Forelimb muscle (tissue), 1 donor: ENCODE data around the gene SLC39A10. TPM values are rescaled to one million over a fixed set of nuclear protein-coding genes. Genes with fewer than 3 reads are reported as not detected.
"Not testable (repeated sequence)": the region's sequence is repeated elsewhere in the genome, so short reads cannot be mapped to it uniquely, and the experiment has no call there.

Experiments used
- DNase-seq: peaks from one replicate; pipeline ENCODE4 v3.0.0-alpha.2; 2013; ENCODE audit warnings: low read depth
- polyA plus RNA-seq: library from polyadenylated mRNA; unstranded; fragments of 120-200 nt; gene quantifications from one replicate; pipeline ENCODE4 v1.2.1, GENCODE V29; 2013; ENCODE audit not compliant: insufficient read length

The SLC39A10 gene
- polyA plus RNA-seq, 1 donor: 21.3 TPM

DNA sequence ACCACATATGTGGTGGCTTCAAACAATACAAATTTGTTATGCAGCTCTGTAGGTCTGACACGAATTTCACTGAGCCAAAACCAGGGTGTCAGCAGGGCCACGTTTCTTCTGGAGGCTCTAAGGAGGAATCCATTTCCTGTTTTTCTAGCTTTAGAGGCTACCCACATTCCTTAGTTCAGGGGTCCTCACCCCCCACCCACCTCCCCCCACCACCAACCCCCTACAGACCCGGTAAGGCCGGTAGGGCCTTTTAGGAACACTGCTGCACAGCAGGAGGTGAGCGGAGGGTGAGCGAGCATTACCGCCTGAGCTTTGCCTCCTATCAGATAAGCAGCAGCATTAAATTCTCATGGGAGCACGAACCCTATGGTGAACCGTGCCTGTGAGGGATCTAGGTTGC is 10.6 kb upstream of the SLC39A10 start:
- no peak for DNase-seq

DNA sequence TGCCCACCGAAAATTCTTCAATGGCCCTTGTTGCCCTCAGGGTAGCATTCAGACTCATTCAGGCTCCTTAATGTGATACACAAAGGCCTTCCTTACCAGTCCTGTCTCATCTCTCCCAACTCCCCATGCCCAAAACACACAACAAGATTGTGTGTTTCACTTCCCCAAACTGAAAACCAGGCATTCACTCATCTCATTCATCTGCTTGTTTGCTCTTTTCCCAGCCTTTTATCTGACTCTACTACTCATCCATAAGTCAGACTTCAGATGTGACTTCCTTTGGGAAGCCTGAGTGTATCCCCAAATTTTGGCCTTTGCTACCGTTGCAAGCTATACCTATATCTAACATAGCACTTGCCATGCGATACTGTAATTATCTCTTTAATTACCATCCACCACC is 9.7 kb upstream of the SLC39A10 start:
- DNase-seq: no peak

DNA sequence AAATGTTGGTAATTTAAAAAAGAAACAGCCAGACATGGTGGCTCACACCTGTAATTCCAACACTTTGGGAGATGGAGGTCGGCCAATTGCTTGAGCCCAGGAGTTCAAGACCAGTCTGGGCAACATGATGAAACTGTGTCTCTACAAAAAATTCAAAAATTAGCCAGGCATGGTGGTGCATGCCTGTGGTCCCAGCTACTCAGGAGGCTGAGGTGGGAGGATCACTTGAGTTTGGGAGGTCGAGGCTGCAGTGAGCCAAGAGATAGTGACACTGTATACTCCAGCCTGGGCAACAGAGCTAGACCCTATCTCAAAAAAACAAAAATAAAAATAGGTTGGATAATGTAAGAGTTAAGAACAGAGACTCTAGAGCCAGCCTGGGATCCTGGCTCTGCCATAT is 8.7 kb upstream of the SLC39A10 start:
- DNase-seq: not testable (repeated sequence)

DNA sequence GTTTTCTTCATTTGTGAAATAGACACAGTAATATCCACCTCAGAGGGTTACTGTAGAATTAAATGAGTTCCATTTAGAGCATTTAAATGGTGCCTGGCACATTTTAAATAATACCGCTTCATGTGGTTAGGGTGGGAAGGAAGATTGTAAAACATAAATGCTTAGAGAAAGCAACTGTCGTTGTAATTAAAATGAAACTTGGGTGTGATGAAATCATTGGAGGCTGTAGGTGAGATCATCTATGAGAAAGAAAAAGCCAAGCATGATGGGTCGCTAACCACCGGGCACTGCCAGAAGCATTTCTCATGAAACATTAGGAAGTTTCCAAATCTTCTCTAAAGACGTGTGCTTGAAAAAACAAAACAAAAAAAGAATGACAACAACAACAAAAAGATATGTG is 8.2 kb upstream of the SLC39A10 start:
- no peak for DNase-seq

DNA sequence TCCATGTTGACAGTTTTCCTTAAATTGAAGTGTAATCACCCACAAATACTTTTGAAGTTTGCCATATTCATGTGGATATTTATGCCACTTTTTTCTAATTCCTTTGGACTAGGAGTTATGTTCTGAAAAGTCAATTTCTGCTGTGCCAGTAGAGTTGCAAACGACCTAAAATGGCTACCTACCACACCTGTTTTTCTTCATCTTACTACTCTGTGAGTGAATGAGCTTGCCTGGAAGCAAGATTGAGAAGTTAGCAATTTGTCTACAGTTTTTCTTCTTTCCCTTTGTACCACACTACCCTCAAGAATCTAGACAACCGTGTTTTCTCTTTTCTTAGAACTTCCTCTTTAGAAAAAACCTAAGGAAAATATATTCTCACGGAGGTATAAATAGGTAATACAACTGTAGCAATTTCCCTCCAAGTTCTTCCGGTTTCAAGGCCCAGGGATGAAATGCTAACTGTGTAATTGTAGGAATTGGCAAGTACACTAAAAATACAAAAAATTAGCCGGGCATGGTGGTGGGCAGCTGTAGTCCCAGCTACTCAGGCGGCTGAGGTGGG is 7.3 kb upstream of the SLC39A10 start:
- no peak for DNase-seq

DNA sequence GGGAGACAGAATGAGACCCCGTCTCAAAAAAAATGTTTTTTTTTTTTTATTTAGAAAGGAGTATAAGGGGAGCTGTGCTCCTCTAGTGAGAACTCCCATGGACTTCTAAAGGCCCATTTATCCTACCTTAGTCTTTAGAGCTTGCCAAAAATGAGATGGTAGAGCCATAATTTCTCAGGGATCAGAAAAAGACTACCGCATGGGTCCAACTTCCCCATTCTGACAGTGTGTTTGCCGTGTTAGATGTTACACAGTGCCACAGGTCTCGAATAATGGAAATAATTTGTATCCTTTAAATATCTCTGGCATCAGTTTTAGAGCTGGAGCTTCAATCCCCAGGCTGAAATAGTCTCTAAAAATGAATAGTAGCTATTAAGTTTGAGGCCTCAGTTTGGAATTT is 6.0 kb upstream of the SLC39A10 start:
- DNase-seq: no peak

DNA sequence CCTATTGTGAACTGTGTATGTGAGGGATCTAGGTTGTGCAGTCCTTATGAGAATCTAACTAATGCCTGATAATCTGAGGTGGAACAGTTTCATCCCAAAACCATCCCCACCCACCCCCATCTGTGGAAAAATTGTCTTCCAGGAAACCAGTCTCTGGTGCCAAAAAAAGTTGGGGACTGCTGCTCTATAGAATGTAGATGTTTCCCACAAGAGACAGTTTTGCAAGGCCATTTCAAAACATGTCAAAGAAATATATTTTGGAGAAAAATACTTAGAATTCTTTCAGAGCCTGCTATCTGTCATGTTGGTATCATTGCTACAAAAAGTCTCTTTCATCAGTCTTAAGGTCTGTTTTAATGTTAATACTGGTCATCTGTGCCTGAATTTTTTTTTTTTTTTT is 4.1 kb upstream of the SLC39A10 start:
- no peak for DNase-seq

- no peak for DNase-seq
These were observed 716 bp upstream of the SLC39A10 start for GRCh38 chr2:195656161-195656858.

DNA sequence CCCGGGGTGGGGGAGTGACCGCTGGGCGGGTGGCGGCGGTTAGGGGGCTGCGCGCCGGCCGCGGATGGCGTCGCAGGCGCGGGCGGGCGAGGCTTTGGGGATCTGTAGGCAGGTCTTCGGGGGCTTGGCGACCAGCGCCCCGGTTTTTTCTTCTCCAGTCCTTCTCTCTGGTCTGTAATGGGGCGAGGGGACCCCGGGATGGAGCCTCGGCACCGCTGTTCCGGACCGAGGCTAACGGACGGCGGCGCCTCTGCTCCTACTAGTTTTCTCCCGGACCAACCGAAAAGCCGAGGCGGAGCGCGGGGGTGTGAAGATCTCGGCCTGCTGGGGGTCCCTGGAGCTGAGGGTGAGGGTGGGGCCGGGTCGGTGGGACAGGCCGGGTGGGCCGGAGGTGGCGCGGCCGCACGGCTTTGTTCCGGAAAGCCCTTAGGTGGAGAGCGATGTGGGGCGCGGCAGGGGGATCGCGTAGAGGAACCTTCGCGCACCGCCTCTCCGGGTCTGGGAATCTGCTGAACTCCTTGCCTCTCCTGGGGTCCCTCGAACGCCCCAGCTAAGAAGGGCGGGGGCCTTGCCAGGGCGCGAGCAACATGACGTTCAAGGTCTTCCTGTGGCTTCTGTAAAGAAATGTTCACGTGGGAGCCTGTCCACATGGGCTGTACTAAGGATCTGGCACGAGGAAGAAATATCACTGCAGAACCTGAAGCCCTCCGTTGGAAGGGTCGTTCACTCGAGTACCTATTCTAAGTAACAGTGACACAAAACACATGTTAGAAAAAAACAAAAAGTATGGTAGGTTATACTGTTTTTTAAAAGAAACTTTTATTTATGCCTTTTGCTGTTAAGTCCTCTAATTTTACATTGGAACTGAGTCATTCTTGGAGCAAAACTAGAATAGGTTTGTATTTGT is 861 bp downstream of the SLC39A10 start:
- no peak for DNase-seq

- DNase-seq: no peak
These were observed 1.5 kb downstream of the SLC39A10 start for GRCh38 chr2:195658541-195658890.

- DNase-seq: no peak
These were observed 2.1 kb downstream of the SLC39A10 start for GRCh38 chr2:195659114-195659513.

DNA sequence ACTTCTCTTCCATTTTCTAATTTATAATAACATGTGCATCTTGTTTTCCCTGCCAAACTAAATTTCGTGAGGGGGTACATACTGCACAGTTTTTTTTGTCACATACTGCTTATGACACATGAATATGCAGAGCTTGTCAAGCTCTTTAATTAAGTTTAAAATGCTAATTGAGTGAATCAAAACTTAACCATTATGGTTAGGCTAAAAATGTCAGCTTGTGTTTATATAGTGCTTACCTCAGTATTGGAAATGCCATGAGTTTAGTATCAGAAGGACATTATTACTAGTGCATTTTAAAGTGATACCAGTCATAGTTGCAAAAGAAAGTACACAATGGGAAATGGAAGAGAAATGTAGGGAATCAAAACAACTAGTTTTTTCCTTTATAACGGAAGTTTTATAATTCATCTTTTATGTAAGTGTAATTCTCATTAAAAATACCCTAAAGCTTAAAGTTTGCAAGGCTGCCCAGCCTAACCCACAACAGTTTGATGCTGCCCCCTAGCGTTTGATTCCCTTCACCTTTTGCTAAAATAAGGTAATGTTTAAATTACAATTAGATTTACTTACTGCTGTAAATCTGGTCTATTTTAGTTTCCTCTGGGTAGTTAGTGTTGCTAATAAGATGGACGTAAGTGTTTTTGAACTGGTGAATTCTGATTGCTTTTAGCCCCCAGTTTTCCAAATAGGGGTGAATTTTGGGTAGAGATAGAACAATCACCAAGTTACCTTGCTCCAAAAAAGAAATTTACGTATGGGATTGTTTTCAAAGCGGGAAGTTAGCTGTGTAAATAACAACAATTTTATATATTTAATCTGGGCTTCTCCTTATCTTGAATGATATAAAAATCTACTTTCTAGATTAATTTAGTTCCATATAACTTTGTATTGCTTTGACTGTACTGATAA is 3.2 kb downstream of the SLC39A10 start:
- DNase-seq: no peak

DNA sequence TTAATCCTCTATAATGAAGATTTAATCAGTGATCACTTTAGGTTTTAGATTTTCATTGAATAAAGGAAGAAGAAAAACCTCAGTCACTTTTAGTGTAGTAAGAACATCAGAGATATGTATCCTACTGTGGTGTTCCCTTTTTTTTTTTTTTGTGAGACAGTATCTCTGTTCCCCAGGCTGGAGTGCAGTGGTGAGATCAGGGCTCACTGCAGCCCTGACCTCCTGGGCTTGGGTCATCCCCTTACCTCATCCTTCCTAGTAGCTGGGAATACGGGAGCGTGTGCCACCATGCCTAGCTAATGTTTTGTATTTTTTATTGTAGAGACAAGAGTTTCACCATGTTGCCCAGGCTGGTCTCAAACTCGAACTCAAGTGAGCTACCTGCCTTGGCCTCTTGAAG is 5.1 kb downstream of the SLC39A10 start:
- DNase-seq: no peak

DNA sequence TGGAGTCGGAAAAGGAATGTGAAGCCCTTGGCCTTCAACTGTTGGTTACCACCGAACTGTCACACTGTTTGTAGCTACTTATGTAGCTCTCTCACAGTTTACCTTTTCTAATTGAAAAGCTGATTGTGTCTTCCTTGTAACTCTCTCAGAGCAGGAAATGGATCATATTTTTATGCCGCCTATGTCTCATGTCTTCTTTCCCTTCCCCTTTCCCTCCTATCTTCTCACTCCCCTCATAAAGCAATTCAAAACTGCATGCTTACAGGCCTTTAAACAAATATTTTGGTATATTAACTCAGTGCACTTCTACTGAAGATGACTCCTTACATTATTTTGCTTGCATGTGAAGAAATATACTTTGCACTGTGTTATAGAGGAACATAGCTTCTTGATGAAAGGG is 6.0 kb downstream of the SLC39A10 start:
- no peak for DNase-seq

- no peak for DNase-seq
These were observed 7.5 kb downstream of the SLC39A10 start for GRCh38 chr2:195664528-195664927.

GRCh38 chr2:195665153-195665552 is 8.1 kb downstream of the SLC39A10 start:
- not testable (repeated sequence) for DNase-seq

GRCh38 chr2:195666113-195666712 is 9.2 kb downstream of the SLC39A10 start:
- DNase-seq: no peak

DNA sequence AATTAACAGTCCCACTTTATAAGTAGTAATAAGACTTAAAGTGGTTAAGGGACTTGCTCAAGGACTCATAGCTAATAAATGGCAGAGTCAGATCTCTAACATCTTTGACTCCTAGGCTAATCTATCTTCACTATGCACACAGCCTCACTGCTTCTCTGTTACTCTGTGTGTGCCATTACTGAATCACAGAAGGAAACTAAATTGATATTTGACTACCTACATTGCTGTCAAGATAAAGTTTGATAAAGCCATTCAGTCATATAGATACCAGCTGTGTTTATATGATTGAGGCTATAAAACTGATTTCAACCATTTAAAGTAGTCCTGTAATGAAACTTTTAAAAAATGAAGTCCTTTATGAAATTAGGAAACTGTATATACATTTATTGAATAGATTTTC is 10.9 kb downstream of the SLC39A10 start:
- DNase-seq: no peak

DNA sequence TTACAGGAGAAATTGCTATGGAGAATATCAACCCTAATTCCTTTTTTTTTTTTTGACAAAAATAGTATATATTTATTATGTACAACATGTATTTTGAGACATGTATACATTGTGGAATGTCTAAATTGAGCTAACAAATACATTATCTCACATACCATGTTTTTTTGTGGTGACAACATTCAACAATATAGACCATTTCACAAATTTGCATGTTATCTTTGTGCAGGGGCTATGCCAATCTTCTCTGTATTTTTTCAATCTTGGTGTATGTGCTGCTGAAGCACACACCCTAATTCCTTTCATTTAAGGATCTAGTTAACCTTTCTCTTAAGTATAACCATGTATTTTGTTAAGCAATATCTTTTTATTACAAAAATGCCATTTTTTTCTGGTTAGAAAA is 13.2 kb downstream of the SLC39A10 start:
- no peak for DNase-seq

GRCh38 chr2:195671563-195671962 is 14.5 kb downstream of the SLC39A10 start:
- no peak for DNase-seq

DNA sequence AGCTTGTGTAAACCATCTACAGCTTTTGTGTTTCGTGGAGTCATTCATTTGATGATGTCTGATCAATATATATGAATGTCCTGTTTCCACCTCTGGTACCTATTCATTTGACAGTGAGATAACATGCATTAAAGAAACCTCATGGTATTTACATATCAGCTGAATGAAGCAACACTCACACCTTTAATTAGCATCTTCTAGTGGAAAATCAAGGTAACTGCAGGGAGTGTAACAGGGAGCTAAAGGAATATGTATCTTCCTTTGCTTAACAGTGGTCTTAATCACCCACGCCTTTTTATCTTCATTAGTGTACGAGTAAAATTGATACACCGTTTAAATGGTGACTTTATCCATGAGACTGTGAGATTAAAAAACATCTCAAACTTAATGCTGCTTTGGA is 15.6 kb downstream of the SLC39A10 start:
- DNase-seq: no peak
